DND-41 (cell line): ENCODE measurements around the gene DPY30.

Experiments used
- ATAC-seq: fragments of 200-7000 bp; cut with Tn5 transposase; 3 replicates; pipeline ENCODE4 v1.9.1; 2021; ENCODE audit warnings: low read depth; ENCODE audit not compliant: insufficient read depth
- DNase-seq: peaks from one replicate; pipeline ENCODE4 v3.0.0-alpha.2; 2020
- H2AFZ ChIP-seq: 2 replicates; pipeline ENCODE4 v1.6.0; 2012; ENCODE audit warnings: low read depth, low read length
- H3K27ac ChIP-seq: 2 replicates; pipeline ENCODE4 v1.5.1; 2012; ENCODE audit warnings: low read length, inconsistent platforms
- H3K27me3 ChIP-seq: fragments of 200-600 bp; sonication (generic); 2 replicates; pipeline ENCODE4 v1.6.0; 2012; ENCODE audit warnings: low read length, mild to moderate bottlenecking, inconsistent platforms; ENCODE audit not compliant: insufficient read depth, poor library complexity
- H3K36me3 ChIP-seq: 2 replicates; pipeline ENCODE4 v1.5.1; 2012; ENCODE audit warnings: low read length, inconsistent platforms; ENCODE audit not compliant: insufficient read depth
- H3K4me1 ChIP-seq: 2 replicates; pipeline ENCODE4 v1.5.1; 2012; ENCODE audit warnings: mild to moderate bottlenecking, low read length; ENCODE audit not compliant: insufficient read depth
- H3K4me2 ChIP-seq: 2 replicates; pipeline ENCODE4 v1.6.0; 2012; ENCODE audit warnings: mild to moderate bottlenecking, moderate library complexity, low read length, inconsistent platforms; ENCODE audit not compliant: insufficient read depth
- H3K4me3 ChIP-seq, 2 experiments: fragments of 200-600 bp in 1 of 2; shearing (Covaris generic) in 1 of 2; 2 replicates each; pipeline ENCODE4 v1.5.1; 2012 to 2016; ENCODE audit warnings: inconsistent platforms in 2 of 2, low read length in 2 of 2, mild to moderate bottlenecking in 2 of 2, low read depth in 1 of 2, moderate library complexity in 1 of 2
- H3K79me2 ChIP-seq: 2 replicates; pipeline ENCODE4 v1.6.0; 2012; ENCODE audit warnings: low read length, inconsistent platforms; ENCODE audit not compliant: insufficient read depth
- H3K9ac ChIP-seq: 2 replicates; pipeline ENCODE4 v1.6.0; 2012; ENCODE audit warnings: low read depth, mild to moderate bottlenecking, inconsistent platforms, low read length, moderate library complexity
- H3K9me3 ChIP-seq: 2 replicates; pipeline ENCODE4 v1.5.1; 2012; ENCODE audit warnings: low read length, moderate library complexity, mild to moderate bottlenecking, inconsistent platforms; ENCODE audit not compliant: insufficient read depth, severe bottlenecking
- H4K20me1 ChIP-seq: 2 replicates; pipeline ENCODE4 v1.6.0; 2012; ENCODE audit warnings: low read length; ENCODE audit not compliant: insufficient read depth
- EZH2 ChIP-seq: IDR thresholded peaks from 3 replicates; pipeline ENCODE4 v1.6.1; 2012; ENCODE audit warnings: borderline replicate concordance, low read depth, mild to moderate bottlenecking, moderate library complexity, low read length, inconsistent platforms; ENCODE audit not compliant: severe bottlenecking
- TF ChIP-seq, protein P1 (sequence below): IDR thresholded peaks from 2 replicates; pipeline ENCODE4 v1.5.1; 2012; ENCODE audit warnings: borderline replicate concordance, low read length, moderate library complexity, mild to moderate bottlenecking; ENCODE audit not compliant: poor library complexity, severe bottlenecking; ENCODE audit errors: extremely low read depth

DPY30 gene

GRCh38 chr2:32005371-32005976, 34.1 kb downstream of the DPY30 start:
- peak overlapping the region; percentile 39; the same call in 1 of the 2 replicates for H3K4me2 ChIP-seq

GRCh38 chr2:32003791-32004190, 35.8 kb downstream of the DPY30 start:
- Histone ChIP-seq H3K4me1 (peaks cover 33% of the 10 kb centered on the region), H3K4me3 (no peak overlapping the region), H2AFZ (no peak overlapping the region), H3K4me2 (no peak overlapping the region), H3K9ac (no peak overlapping the region), H3K27me3 (no peaks in the 10 kb centered on the region), H4K20me1 (peaks cover 51% of the 10 kb centered on the region), H3K79me2 (peaks cover 96% of the 10 kb centered on the region), H3K27ac (no peak overlapping the region), H3K36me3 (no peaks in the 10 kb centered on the region), H3K9me3 (no peaks in the 10 kb centered on the region)
- DNase-seq (no peak), ATAC-seq (0 out of 3 replicates have a peak, but pooled peaks have one; percentile 13)
- TF ChIP-seq, protein P1, sequence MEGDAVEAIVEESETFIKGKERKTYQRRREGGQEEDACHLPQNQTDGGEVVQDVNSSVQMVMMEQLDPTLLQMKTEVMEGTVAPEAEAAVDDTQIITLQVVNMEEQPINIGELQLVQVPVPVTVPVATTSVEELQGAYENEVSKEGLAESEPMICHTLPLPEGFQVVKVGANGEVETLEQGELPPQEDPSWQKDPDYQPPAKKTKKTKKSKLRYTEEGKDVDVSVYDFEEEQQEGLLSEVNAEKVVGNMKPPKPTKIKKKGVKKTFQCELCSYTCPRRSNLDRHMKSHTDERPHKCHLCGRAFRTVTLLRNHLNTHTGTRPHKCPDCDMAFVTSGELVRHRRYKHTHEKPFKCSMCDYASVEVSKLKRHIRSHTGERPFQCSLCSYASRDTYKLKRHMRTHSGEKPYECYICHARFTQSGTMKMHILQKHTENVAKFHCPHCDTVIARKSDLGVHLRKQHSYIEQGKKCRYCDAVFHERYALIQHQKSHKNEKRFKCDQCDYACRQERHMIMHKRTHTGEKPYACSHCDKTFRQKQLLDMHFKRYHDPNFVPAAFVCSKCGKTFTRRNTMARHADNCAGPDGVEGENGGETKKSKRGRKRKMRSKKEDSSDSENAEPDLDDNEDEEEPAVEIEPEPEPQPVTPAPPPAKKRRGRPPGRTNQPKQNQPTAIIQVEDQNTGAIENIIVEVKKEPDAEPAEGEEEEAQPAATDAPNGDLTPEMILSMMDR: no peak
- no peak for TF ChIP-seq EZH2

More at GRCh38 chr2:32005371-32005976, 34.1 kb downstream of the DPY30 start:
- no peak overlapping the region for H3K9ac ChIP-seq
- peaks cover 90% of the 10 kb centered on the region for H3K79me2 ChIP-seq
- H3K9me3 ChIP-seq: no peaks in the 10 kb centered on the region
- ATAC-seq: no peak
- no peak overlapping the region for H3K4me3 ChIP-seq
- H3K27ac ChIP-seq: no peak overlapping the region
- H3K4me1 ChIP-seq: peaks cover 36% of the 10 kb centered on the region
- H3K36me3 ChIP-seq: no peaks in the 10 kb centered on the region
- H4K20me1 ChIP-seq: peaks cover 47% of the 10 kb centered on the region
- no peak for DNase-seq
- H2AFZ ChIP-seq: no peak overlapping the region
- TF ChIP-seq EZH2: no peak
- TF ChIP-seq, protein P1: no peak
- H3K27me3 ChIP-seq: no peaks in the 10 kb centered on the region

- no peak for TF ChIP-seq EZH2
- TF ChIP-seq, protein P1: no peak
- Histone ChIP-seq H3K27ac (no peak overlapping the region), H4K20me1 (peaks cover 57% of the 10 kb centered on the region; the same call in 1 of the 2 replicates), H3K9ac (no peak overlapping the region), H2AFZ (no peak overlapping the region), H3K27me3 (no peaks in the 10 kb centered on the region), H3K79me2 (peaks cover 96% of the 10 kb centered on the region), H3K4me3 (no peak overlapping the region), H3K4me1 (peaks cover 30% of the 10 kb centered on the region), H3K4me2 (no peak overlapping the region), H3K9me3 (no peaks in the 10 kb centered on the region), H3K36me3 (no peaks in the 10 kb centered on the region)
- DNase-seq: no peak
- no peak for ATAC-seq
Observed at GRCh38 chr2:32002406-32002805, 37.2 kb downstream of the DPY30 start.

DNA sequence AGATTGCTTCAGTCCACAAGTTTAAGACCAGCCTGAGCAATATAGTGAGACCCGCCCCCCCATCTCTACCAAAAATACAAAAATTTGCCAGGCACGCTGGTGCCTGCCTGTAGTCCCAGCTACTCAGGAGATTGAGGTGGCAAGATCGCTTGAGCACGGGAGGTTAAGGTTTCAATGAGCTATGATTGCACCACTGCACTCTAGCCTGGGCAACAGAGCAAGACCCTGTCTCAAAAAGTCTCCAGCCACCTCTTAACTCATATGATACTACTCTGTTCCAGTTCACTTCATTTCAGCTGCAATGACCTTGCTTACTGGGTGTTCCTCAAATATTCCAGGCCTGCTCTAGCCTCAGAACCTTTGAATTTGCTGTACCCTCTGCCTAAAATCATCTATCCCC, 40.2 kb downstream of the DPY30 start:
- Histone ChIP-seq H3K4me2 (no peak overlapping the region), H3K9ac (no peak overlapping the region), H3K27ac (no peak overlapping the region), H3K4me3 (no peak overlapping the region), H3K4me1 (peaks cover 13% of the 10 kb centered on the region), H2AFZ (no peak overlapping the region), H3K36me3 (no peaks in the 10 kb centered on the region), H4K20me1 (peaks cover 58% of the 10 kb centered on the region), H3K79me2 (peaks cover 96% of the 10 kb centered on the region), H3K27me3 (no peaks in the 10 kb centered on the region), H3K9me3 (no peaks in the 10 kb centered on the region)
- no peak for DNase-seq
- ATAC-seq: no peak
- TF ChIP-seq, protein P1: no peak
- TF ChIP-seq EZH2: no peak
